SK-N-SH treated with all-trans-retinoic acid at 6 μM for 48 hours (cell line): ENCODE data around the gene CCDC124.

Source experiments
- CREB5 ChIP-seq: fragments of 250-450 bp; sonication (Bioruptor Pico); IDR thresholded peaks from 2 replicates; pipeline ENCODE4 v1.5.1; 2020; ENCODE audit warnings: low read depth, mild to moderate bottlenecking, moderate library complexity
- OSR1 ChIP-seq: fragments of 250-450 bp; sonication (Bioruptor Pico); IDR thresholded peaks from 2 replicates; pipeline ENCODE4 v1.8.0; 2022; ENCODE audit warnings: moderate library complexity, mild to moderate bottlenecking, inconsistent platforms
- ZNF70 ChIP-seq: fragments of 450-650 bp; formaldehyde crosslinking; IDR thresholded peaks from 2 replicates; pipeline ENCODE4 v1.5.0; 2020; ENCODE audit warnings: mild to moderate bottlenecking, moderate library complexity

DNA sequence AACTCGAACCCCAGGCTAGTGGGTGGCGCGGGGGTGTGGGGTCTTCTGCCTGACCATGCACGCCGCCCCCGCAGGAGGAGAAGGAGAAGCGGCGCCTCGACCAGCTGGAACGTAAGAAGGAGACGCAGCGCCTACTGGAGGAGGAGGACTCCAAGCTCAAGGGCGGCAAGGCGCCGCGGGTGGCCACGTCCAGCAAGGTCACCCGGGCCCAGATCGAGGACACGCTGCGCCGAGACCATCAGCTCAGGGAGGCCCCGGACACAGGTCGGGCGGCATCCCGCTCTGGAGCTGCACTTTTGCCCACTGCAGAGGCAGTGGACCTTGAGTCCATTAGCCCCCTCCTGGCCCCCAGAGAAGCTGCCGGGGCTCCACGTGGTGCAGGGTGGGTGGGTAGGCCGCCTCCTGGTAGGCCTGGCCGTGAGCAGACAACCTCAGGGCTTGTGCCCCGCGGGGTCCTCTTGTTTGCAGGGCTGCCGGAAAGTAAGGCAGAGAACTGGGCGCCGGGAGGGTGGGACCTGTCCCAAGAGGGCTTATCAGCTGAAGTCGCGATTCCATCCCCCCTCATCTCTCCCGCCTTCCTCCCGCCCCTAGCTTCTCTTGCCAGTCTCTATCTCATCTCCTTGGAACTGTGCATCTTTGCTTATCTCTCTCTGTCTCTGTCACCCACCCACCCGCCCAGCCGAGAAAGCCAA, 9.9 kb downstream of the CCDC124 start:
- TF ChIP-seq CREB5 (CRISPR knock-in tag) (no peak), ZNF70 (CRISPR knock-in tag) (no peak), OSR1 (CRISPR knock-in tag) (no peak)
